A549 (cell line): Measurements from ENCODE around the gene DIS3L2. TPM values are rescaled to one million over a fixed set of nuclear protein-coding genes. Genes with fewer than 3 reads are reported as not detected.

Experiments used
- ATAC-seq, 2 experiments: fragments of 200-7000 bp in 1 of 2; fragments of >200 bp in 1 of 2; cut with Nextera tagmentation in 1 of 2; cut with Tn5 transposase in 1 of 2; 3 replicates each; pipeline versions ENCODE4 v1.8.0 to v1.9.1; 2018 to 2020; ENCODE audit warnings: mild to moderate bottlenecking in 1 of 2, moderate library complexity in 1 of 2
- CTCF ChIA-PET: fragments of 300-600 bp; sonication (Branson Sonifier 250); formaldehyde crosslinking; extraction: SDS; loops from one replicate; lab custom pipeline; 2021; ENCODE audit warnings: antibody characterized with exemption, inconsistent platforms; lab: Yijun Ruan, JAX
- POLR2A ChIA-PET: fragments of 350-600 bp; formaldehyde crosslinking; extraction: SDS; loops from one replicate; lab custom pipeline; 2021; ENCODE audit warnings: antibody characterized with exemption, inconsistent platforms; lab: Yijun Ruan, JAX
- DNase-seq, 2 experiments: peaks; one replicate each; pipeline versions ENCODE4 v3.0.0 to v3.0.0-alpha.2; 2011 to 2016; ENCODE audit warnings: low read depth in 1 of 2, low spot score in 1 of 2
- FAIRE-seq: peaks from 2 replicates; lab custom pipeline; 2011; peaks lifted over from hg19 to GRCh38; lab: Jason Lieb, UNC
- H3K27ac ChIP-seq, 2 experiments: fragments of >200 bp; sonication (Bioruptor Twin); formaldehyde crosslinking; 3 replicates each; pipeline ENCODE4 v1.5.1; 2016 to 2017
- H3K4me1 ChIP-seq: fragments of >200 bp; sonication (Bioruptor Twin); formaldehyde crosslinking; 3 replicates; pipeline ENCODE4 v1.6.1; 2016
- H3K4me2 ChIP-seq: fragments of >200 bp; sonication (Bioruptor Twin); formaldehyde crosslinking; 3 replicates; pipeline ENCODE4 v1.6.1; 2016
- H3K4me3 ChIP-seq: fragments of >200 bp; sonication (Bioruptor Twin); formaldehyde crosslinking; 3 replicates; pipeline ENCODE4 v1.5.1; 2016
- H3K9me3 ChIP-seq: fragments of >200 bp; sonication (Bioruptor Twin); formaldehyde crosslinking; 3 replicates; pipeline ENCODE4 v1.6.1; 2016
- ATOH8 ChIP-seq: fragments of 250-450 bp; sonication (Bioruptor Pico); IDR thresholded peaks from 2 replicates; pipeline ENCODE4 v1.5.0; 2020; ENCODE audit warnings: low read depth, mild to moderate bottlenecking, moderate library complexity
- BHLHE40 ChIP-seq: IDR thresholded peaks from 2 replicates; pipeline ENCODE4 v1.6.1; 2012; ENCODE audit warnings: low read depth, low read length, inconsistent platforms
- CBX2 ChIP-seq: fragments of 200-600 bp; sonication (generic); IDR thresholded peaks from 2 replicates; pipeline ENCODE4 v1.6.1; 2016; ENCODE audit warnings: low read depth, mild to moderate bottlenecking, borderline replicate concordance
- CEBPB ChIP-seq, 2 experiments: fragments of >200 bp in 1 of 2; sonication (Bioruptor Twin) in 1 of 2; formaldehyde crosslinking in 1 of 2; IDR thresholded peaks; 2 replicates each; pipeline ENCODE4 v1.6.1; 2012 to 2016
- CHD2 ChIP-seq: fragments of 150-350 bp; IDR thresholded peaks from 2 replicates; pipeline ENCODE4 v1.6.1; 2014; ENCODE audit warnings: low read length; ENCODE audit not compliant: partially characterized antibody
- E2F6 ChIP-seq: IDR thresholded peaks from 2 replicates; pipeline ENCODE4 v1.6.1; 2012; ENCODE audit warnings: low read depth, borderline replicate concordance
- EHF ChIP-seq: fragments of 250-450 bp; sonication (Bioruptor Pico); IDR thresholded peaks from 2 replicates; pipeline ENCODE4 v1.5.0; 2020; ENCODE audit warnings: mild to moderate bottlenecking
- FOXS1 ChIP-seq: fragments of 250-450 bp; sonication (Bioruptor Pico); IDR thresholded peaks from 2 replicates; pipeline ENCODE4 v1.5.0; 2020; ENCODE audit warnings: mild to moderate bottlenecking, moderate library complexity
- GATA3 ChIP-seq: IDR thresholded peaks from 2 replicates; pipeline ENCODE4 v1.6.1; 2012; ENCODE audit warnings: borderline replicate concordance
- HDAC2 ChIP-seq: fragments of 200-600 bp; sonication (generic); IDR thresholded peaks from 2 replicates; pipeline ENCODE4 v1.6.1; 2016
- HEYL ChIP-seq: fragments of 250-450 bp; sonication (Bioruptor Pico); IDR thresholded peaks from 2 replicates; pipeline ENCODE4 v1.8.0; 2021; ENCODE audit warnings: mild to moderate bottlenecking, moderate library complexity
- HOXA7 ChIP-seq: fragments of 250-450 bp; sonication (Bioruptor Pico); IDR thresholded peaks from 2 replicates; pipeline ENCODE4 v1.5.0; 2020; ENCODE audit warnings: mild to moderate bottlenecking, moderate library complexity
- HOXB13 ChIP-seq: fragments of 250-450 bp; sonication (Bioruptor Pico); IDR thresholded peaks from 2 replicates; pipeline ENCODE4 v1.5.0; 2020; ENCODE audit warnings: low read depth, mild to moderate bottlenecking, moderate library complexity
- JUNB ChIP-seq: fragments of >200 bp; sonication (Bioruptor Twin); formaldehyde crosslinking; IDR thresholded peaks from 2 replicates; pipeline ENCODE4 v1.6.1; 2016
- KDM1A ChIP-seq: fragments of 200-600 bp; sonication (generic); IDR thresholded peaks from 2 replicates; pipeline ENCODE4 v1.6.1; 2016; ENCODE audit warnings: low read depth, mild to moderate bottlenecking
- MAFK ChIP-seq: fragments of 450-650 bp; IDR thresholded peaks from 2 replicates; pipeline ENCODE4 v1.6.1; 2014; ENCODE audit not compliant: partially characterized antibody
- MAX ChIP-seq: IDR thresholded peaks from 2 replicates; pipeline ENCODE4 v1.6.1; 2012
- MYC ChIP-seq: IDR thresholded peaks from 2 replicates; pipeline ENCODE4 v1.6.1; 2012; ENCODE audit warnings: mild to moderate bottlenecking, inconsistent platforms, low read length, improper control_type of control experiment, borderline replicate concordance
- NR3C1 ChIP-seq: fragments of >200 bp; sonication (Bioruptor Twin); formaldehyde crosslinking; IDR thresholded peaks from 3 replicates; pipeline ENCODE4 v1.6.1; 2017
- PBX3 ChIP-seq: IDR thresholded peaks from 2 replicates; pipeline ENCODE4 v1.6.1; 2012
- RAD21 ChIP-seq, 2 experiments: fragments of >200 bp in 1 of 2; sonication (Bioruptor Twin) in 1 of 2; formaldehyde crosslinking in 1 of 2; IDR thresholded peaks in 1 of 2; conservative IDR thresholded peaks in 1 of 2; 2 replicates in 1 of 2; 3 replicates in 1 of 2; pipeline ENCODE4 v1.6.1; 2012 to 2018; ENCODE audit warnings: inconsistent platforms in 1 of 2
- RCOR1 ChIP-seq: fragments of 150-350 bp; IDR thresholded peaks from 2 replicates; pipeline ENCODE4 v1.6.1; 2014; ENCODE audit warnings: antibody characterized with exemption, low read length, low read depth
- REST ChIP-seq: fragments of 200-600 bp; sonication (generic); IDR thresholded peaks from 2 replicates; pipeline ENCODE4 v1.6.1; 2016; ENCODE audit warnings: antibody characterized with exemption, mild to moderate bottlenecking, moderate library complexity
- RNF2 ChIP-seq: fragments of 200-600 bp; sonication (generic); IDR thresholded peaks from 2 replicates; pipeline ENCODE4 v1.6.1; 2016; ENCODE audit warnings: low read depth, mild to moderate bottlenecking, antibody characterized with exemption, moderate library complexity, borderline replicate concordance
- SMC3 ChIP-seq: fragments of >200 bp; sonication (Bioruptor Twin); formaldehyde crosslinking; IDR thresholded peaks from 3 replicates; pipeline ENCODE4 v1.6.1; 2018; ENCODE audit warnings: inconsistent platforms
- USF2 ChIP-seq: fragments of 450-650 bp; IDR thresholded peaks from 2 replicates; pipeline ENCODE4 v1.6.1; 2014; ENCODE audit warnings: antibody characterized with exemption
- ZC3H11A ChIP-seq: fragments of 450-650 bp; IDR thresholded peaks from 2 replicates; pipeline ENCODE4 v1.6.1; 2014; ENCODE audit warnings: antibody characterized with exemption, mild to moderate bottlenecking
- ZNF302 ChIP-seq: fragments of 250-450 bp; sonication (Bioruptor Pico); IDR thresholded peaks from 2 replicates; pipeline ENCODE4 v1.9.0; 2021; ENCODE audit warnings: inconsistent platforms, mild to moderate bottlenecking, moderate library complexity
- WGBS: methylation state at CpG from one replicate; pipeline ENCODE4 v1.1.6; 2017; ENCODE audit errors: missing lambda C conversion rate; 5-methylcytosine and 5-hydroxymethylcytosine counted together
- polyA plus RNA-seq, 4 experiments: library from polyadenylated mRNA; depleted of rRNA in 3 of 4; stranded (reverse); fragments of >200 nt; fragmentation: RNase III in 1 of 4; extraction: RNeasy Plus Mini Kit Qiagen cat#74134 plus additional on column Dnase treatment in 1 of 4; gene quantifications; 2 replicates in 3 of 4; 3 replicates in 1 of 4; pipeline ENCODE4 v1.2.3, GENCODE V29; 2011 to 2017

DIS3L2 gene
- polyA plus RNA-seq, 2 of the 4 experiments (the other 2 are of a cell fraction) = 14.9 to 15.4 TPM

- Histone ChIP-seq H3K4me1 (no peaks in the 10 kb centered on the region), H3K4me3 (no peak overlapping the region), H3K27ac (no peak overlapping the region), H3K9me3 (no peaks in the 10 kb centered on the region), H3K4me2 (no peak overlapping the region)
- POLR2A ChIA-PET = no interaction called here
- DNase-seq (no peak), ATAC-seq (peak in 1 of 2 experiments; percentile 50; a peak in 2 of 6 replicates), FAIRE-seq (no peak)
- TF ChIP-seq KDM1A = no peak
- TF ChIP-seq PBX3 = no peak
- TF ChIP-seq ZC3H11A = no peak
- TF ChIP-seq CBX2 = no peak
- no peak for TF ChIP-seq REST
- TF ChIP-seq ZNF302 = no peak
- TF ChIP-seq FOXS1 = no peak
- no peak for TF ChIP-seq RAD21 (conservative IDR thresholded peaks at IDR 0.05 in 1 of 2, IDR thresholded peaks at IDR 0.05 in 1 of 2)
- no peak for TF ChIP-seq CHD2
- TF ChIP-seq MAFK = no peak
- 90% methylated on average over 8 of the region's 8 CpGs for WGBS
- CTCF ChIA-PET = no interaction called here
Observed at GRCh38 chr2:231985823-231986261, 24.3 kb downstream of the DIS3L2 start.

GRCh38 chr2:231987124-231987727 lies 25.7 kb downstream of the DIS3L2 start:
- ChIA-PET POLR2A (no interaction called here), CTCF (interaction anchor here (1.2 kb wide), 1 partner anchor 8 kb away, joined by 3 read pairs; no protein-coding TSS in a partner anchor)
- TF ChIP-seq MAX (no peak), SMC3 (no peak), HEYL (no peak), RCOR1 (no peak), EHF (no peak), GATA3 (no peak), HOXA7 (CRISPR knock-in tag) (no peak), HDAC2 (no peak), RNF2 (no peak), NR3C1 (no peak), USF2 (no peak), ZNF302 (no peak), PBX3 (no peak), CEBPB (IDR thresholded peaks at IDR 0.05) (no peak), JUNB (no peak), HOXB13 (no peak), BHLHE40 (no peak), E2F6 (no peak), ATOH8 (CRISPR knock-in tag) (no peak), MYC (no peak)
- DNase-seq (no peak), FAIRE-seq (no peak), ATAC-seq (no peak)
- Histone ChIP-seq H3K4me2 (no peak overlapping the region), H3K4me3 (no peak overlapping the region), H3K27ac (no peak overlapping the region), H3K4me1 (no peaks in the 10 kb centered on the region), H3K9me3 (no peaks in the 10 kb centered on the region)
- WGBS = 89% methylated on average over 5 of the region's 5 CpGs
